Gastrocnemius medialis (tissue), 4 donors: ENCODE measurements around the gene SLC35F2.

Experiments used
- POLR2A ChIP-seq, 2 donors: fragments of 450-650 bp; IDR thresholded peaks; one replicate each; pipeline ENCODE4 v1.6.1; 2017; ENCODE audit warnings: antibody characterized with exemption in 2 of 2, mild to moderate bottlenecking in 2 of 2, moderate library complexity in 2 of 2
- TF ChIP-seq, protein P1 (sequence below), 5 experiments: fragments of 450-650 bp in 3 of 5; fragments of 200-600 bp in 2 of 5; sonication (generic) in 2 of 5; IDR thresholded peaks in 4 of 5; conservative IDR thresholded peaks in 1 of 5; 1 replicate in 4 of 5; 2 replicates in 1 of 5; pipeline ENCODE4 v1.5.1; 2016 to 2019; ENCODE audit warnings: antibody characterized with exemption in 5 of 5, mild to moderate bottlenecking in 3 of 5, moderate library complexity in 3 of 5

DNA sequence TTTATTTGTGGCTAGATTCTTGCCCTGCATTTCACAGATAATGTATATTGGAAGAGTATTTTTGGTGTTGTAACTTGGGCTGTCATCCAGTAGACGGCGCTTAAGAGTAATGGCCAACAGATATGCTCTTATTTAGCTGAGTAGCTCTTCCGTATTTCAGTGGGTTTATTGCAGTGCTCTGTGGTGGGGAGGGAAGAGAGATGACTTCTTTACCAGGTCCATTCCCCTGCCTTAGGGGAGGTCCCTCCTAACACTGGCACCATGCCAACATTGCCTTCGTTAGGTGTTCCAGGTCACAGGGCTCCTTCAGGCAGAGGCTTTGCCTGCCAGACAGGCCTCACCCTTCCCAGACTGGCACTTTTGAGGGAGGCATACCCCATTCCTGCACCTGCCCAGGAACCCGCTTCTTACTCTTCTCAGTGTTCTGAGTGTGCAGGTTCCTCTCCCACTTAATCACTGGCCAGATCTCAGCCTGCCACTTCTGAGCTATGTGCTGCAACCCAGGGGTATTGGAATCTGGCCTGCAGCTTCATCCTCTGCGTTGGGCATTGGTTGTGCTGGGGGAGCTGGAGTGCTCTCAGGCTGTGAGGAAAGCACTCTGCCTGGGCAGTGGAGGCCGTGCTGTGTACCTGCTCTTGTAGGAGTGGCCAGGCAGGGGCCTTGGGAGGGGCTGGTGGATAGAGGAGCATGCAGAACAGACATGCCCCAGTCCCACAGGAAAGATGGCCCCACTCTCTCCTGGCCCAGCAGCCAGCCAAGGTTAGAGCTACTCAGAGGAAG, 117.4 kb downstream of the SLC35F2 start:
- no peak for TF ChIP-seq POLR2A (IDR thresholded peaks at IDR 0.05)
- TF ChIP-seq, protein P1, sequence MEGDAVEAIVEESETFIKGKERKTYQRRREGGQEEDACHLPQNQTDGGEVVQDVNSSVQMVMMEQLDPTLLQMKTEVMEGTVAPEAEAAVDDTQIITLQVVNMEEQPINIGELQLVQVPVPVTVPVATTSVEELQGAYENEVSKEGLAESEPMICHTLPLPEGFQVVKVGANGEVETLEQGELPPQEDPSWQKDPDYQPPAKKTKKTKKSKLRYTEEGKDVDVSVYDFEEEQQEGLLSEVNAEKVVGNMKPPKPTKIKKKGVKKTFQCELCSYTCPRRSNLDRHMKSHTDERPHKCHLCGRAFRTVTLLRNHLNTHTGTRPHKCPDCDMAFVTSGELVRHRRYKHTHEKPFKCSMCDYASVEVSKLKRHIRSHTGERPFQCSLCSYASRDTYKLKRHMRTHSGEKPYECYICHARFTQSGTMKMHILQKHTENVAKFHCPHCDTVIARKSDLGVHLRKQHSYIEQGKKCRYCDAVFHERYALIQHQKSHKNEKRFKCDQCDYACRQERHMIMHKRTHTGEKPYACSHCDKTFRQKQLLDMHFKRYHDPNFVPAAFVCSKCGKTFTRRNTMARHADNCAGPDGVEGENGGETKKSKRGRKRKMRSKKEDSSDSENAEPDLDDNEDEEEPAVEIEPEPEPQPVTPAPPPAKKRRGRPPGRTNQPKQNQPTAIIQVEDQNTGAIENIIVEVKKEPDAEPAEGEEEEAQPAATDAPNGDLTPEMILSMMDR (IDR thresholded peaks at IDR 0.05 in 4 of 5, conservative IDR thresholded peaks at IDR 0.05 in 1 of 5) = peak in 1 of 5 experiments; percentile 25
